GM10266 (cell line): ENCODE results near the gene C11orf86.
"Not testable (repeated sequence)": the region's sequence is repeated elsewhere in the genome, so short reads cannot be mapped to it uniquely, and the experiment has no call there.

Experiments used
- DNase-seq: peaks from one replicate; pipeline ENCODE4 v3.0.0; 2012; ENCODE audit errors: extremely low spot score
- CTCF ChIP-seq: IDR thresholded peaks from 2 replicates; pipeline ENCODE4 v1.5.1; 2012; ENCODE audit warnings: mild to moderate bottlenecking, low read depth; ENCODE audit not compliant: control insufficient read depth, insufficient read depth; ENCODE audit errors: missing control alignments

The C11orf86 gene

GRCh38 chr11:66983275-66983924, 8.3 kb downstream of the C11orf86 start:
- no peak for TF ChIP-seq CTCF
- DNase-seq, result no peak

DNA sequence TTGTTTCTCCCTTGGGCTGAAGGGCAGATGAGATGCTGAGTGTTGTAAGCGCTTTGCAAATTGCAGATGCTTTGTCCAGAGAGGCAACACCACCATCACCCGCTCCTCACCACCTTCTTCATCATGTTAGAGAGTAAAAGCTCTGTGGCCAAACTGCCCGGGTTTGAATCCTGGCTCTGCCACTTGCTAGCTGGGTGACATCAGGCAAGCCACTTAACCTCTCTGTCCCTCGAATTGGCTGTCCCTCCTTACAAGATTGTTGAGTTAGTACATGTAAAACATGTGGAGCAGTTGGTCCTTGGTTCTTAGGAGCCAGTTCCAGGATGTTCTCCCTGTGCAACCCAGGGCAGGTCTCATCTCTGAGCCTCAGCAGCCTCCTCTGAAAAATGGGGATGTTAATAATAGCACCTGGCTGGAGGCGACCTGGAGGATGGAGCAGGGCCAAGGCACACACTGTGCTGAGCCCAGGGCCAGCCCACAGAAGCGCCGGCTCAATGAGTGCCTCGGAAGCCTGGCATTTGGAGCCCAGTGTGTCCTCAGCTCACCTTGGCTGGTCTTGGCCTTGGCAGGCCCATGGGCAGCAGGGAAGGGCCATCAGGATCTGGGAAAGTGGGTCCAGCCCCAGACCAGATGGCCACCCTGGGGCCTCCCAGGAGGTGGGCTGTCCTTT, 10.5 kb downstream of the C11orf86 start:
- DNase-seq, result no peak
- no peak for TF ChIP-seq CTCF

DNA sequence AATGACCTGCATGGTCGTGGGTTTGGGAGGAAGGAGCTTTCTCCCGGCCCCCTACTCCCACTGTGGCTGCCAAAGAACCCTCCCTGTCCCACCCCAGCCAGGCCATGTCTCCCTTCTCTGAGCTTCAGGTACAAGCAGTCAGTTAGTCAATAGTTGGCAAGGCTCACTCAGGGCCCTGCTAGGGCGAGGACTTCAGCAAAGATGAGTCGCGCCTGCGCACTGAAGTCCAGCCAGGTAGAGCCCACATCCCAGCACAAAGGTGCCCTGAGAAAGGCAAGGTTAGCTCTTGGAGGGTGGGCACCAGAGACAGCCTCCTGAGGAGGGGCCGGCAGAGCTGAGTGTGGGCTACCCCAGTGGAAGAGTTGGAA, 11.1 kb downstream of the C11orf86 start:
- no peak for TF ChIP-seq CTCF
- DNase-seq, result no peak

DNA sequence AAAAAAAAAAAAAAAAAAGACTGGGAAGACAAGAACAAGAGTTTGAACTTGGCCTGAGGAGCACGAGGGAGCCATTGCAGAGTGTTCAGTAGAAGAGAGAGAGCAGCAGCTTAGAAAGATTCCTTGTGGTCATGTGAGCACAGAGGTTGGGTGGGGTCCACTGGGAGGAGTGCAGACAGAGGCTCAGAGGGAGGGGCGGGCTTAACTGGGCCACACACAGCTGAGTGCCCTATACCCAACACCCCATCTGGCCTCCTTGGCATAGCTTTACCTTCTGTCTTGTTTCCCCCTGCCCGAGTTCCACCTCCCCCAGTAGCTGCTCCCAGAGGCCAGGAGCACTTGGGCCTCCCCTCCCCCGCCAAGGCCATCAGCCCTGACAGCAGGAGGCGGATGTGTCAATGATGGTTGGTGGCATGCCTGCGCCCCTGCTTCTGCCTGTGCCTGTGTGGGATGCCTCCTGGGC, 12.1 kb downstream of the C11orf86 start:
- no peak for TF ChIP-seq CTCF
- no peak for DNase-seq

GRCh38 chr11:66987924-66988637, 13.0 kb downstream of the C11orf86 start:
- DNase-seq, result no peak
- no peak for TF ChIP-seq CTCF

DNA sequence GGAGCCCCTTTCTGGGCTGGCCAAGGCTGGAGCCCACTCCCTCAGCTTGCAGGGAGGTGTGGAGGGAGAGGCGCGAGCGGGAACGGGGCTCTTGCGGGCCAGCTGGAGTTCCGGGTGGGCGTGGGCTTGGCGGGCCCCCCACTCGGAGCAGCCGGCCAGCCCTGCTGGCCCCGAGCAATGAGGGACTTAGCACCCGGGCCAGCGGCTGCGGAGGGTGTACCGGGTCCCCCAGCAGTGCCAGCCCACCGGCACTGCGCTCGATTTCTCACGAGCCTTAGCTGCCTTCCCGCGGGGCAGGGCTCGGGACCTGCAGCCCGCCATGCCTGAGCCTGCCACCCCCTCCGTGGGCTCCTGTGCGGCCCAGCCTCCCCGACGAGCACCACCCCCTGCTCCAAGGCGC, 13.6 kb downstream of the C11orf86 start:
- not testable (repeated sequence) for DNase-seq

- DNase-seq, result not testable (repeated sequence)
These were observed 14.3 kb downstream of the C11orf86 start for GRCh38 chr11:66989360-66989759.

DNA sequence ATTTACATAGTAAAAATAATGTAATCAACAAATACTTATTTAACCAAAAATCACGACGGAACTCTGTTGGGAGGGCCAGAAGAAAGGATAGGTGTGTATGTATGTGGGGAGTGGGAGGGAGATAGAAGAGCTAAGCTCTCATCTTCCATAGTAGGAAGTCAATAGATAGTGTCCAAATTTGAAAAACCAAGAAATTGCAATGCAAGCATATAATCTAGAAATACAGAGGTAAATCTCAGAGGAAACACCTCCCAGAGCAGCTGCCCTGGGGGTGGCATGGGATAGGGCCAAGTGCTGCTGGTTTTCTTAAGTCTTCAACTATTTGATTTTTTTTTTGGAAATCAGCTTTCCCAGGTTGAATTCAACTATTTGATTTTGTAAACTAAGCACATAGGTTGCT, 16.9 kb downstream of the C11orf86 start:
- no peak for TF ChIP-seq CTCF
- no peak for DNase-seq
